Measurements from ENCODE around the gene PMEL. TPM values are rescaled to one million over a fixed set of nuclear protein-coding genes. Genes with fewer than 3 reads are reported as not detected.

The PMEL gene
- total RNA-seq, 1 donor from 2014 or later: 136 TPM

GRCh38 chr12:55963760-55964159 is 2.1 kb downstream of the PMEL start:
- Mint-ChIP-seq H3K4me3 (no peak overlapping the region), H3K27ac (no peak overlapping the region), H3K4me1 (ENCODE audit: unreplicated experiment) (peaks cover 23% of the 10 kb centered on the region), H3K36me3 (peaks cover 8% of the 10 kb centered on the region), H3K9me3 (no peaks in the 10 kb centered on the region), H3K27me3 (no peaks in the 10 kb centered on the region)
- DNase-seq (ENCODE audit: extremely low spot score, unreplicated experiment): no peak
- TF ChIP-seq CTCF (conservative IDR thresholded peaks at IDR 0.05): no peak

- no peak overlapping the region for H3K27ac Mint-ChIP-seq
- TF ChIP-seq CTCF (conservative IDR thresholded peaks at IDR 0.05): no peak
- no peak for DNase-seq (ENCODE audit: extremely low spot score, unreplicated experiment)
- no peaks in the 10 kb centered on the region for H3K9me3 Mint-ChIP-seq
- peaks cover 7% of the 10 kb centered on the region for H3K36me3 Mint-ChIP-seq
- H3K27me3 Mint-ChIP-seq: no peaks in the 10 kb centered on the region
- no peak overlapping the region for H3K4me3 Mint-ChIP-seq
- H3K4me1 Mint-ChIP-seq (ENCODE audit: unreplicated experiment): no peaks in the 10 kb centered on the region
These were observed 8.6 kb downstream of the PMEL start for GRCh38 chr12:55957106-55957859.

GRCh38 chr12:55955800-55956508 is 9.9 kb downstream of the PMEL start:
- Mint-ChIP-seq H3K27me3 (no peaks in the 10 kb centered on the region), H3K4me1 (ENCODE audit: unreplicated experiment) (no peaks in the 10 kb centered on the region), H3K4me3 (peak overlapping the region; percentile 74), H3K36me3 (peaks cover 9% of the 10 kb centered on the region), H3K9me3 (no peaks in the 10 kb centered on the region), H3K27ac (peak overlapping the region; percentile 88)
- DNase-seq (ENCODE audit: extremely low spot score, unreplicated experiment): no peak
- peak; percentile 51 for TF ChIP-seq CTCF (conservative IDR thresholded peaks at IDR 0.05)

- H3K36me3 Mint-ChIP-seq: peaks cover 9% of the 10 kb centered on the region
- no peaks in the 10 kb centered on the region for H3K4me1 Mint-ChIP-seq (ENCODE audit: unreplicated experiment)
- H3K27ac Mint-ChIP-seq: peak overlapping the region; percentile 8
- TF ChIP-seq CTCF (conservative IDR thresholded peaks at IDR 0.05): no peak
- no peak overlapping the region for H3K4me3 Mint-ChIP-seq
- H3K27me3 Mint-ChIP-seq: no peaks in the 10 kb centered on the region
- DNase-seq (ENCODE audit: extremely low spot score, unreplicated experiment): no peak
- H3K9me3 Mint-ChIP-seq: no peaks in the 10 kb centered on the region
These were observed 10.5 kb downstream of the PMEL start for GRCh38 chr12:55955344-55955743.

- Mint-ChIP-seq H3K36me3 (peaks cover 3% of the 10 kb centered on the region), H3K27ac (no peak overlapping the region), H3K4me3 (no peak overlapping the region), H3K27me3 (no peaks in the 10 kb centered on the region), H3K4me1 (ENCODE audit: unreplicated experiment) (no peaks in the 10 kb centered on the region), H3K9me3 (no peaks in the 10 kb centered on the region)
- DNase-seq (ENCODE audit: extremely low spot score, unreplicated experiment): no peak
- no peak for TF ChIP-seq CTCF (conservative IDR thresholded peaks at IDR 0.05)
These were observed 19.3 kb downstream of the PMEL start for GRCh38 chr12:55946553-55946952.
